Smooth muscle cell of the brain vasculature (primary cell): ENCODE measurements around the gene NKX6-1.

Experiments
- DNase-seq: peaks from one replicate; pipeline ENCODE4 v3.0.0-alpha.2; 2012; ENCODE audit warnings: low read depth, low spot score

The NKX6-1 gene

GRCh38 chr4:84479663-84480062, 19.4 kb downstream of the NKX6-1 start:
- DNase-seq = no peak

GRCh38 chr4:84477738-84478137, 21.4 kb downstream of the NKX6-1 start:
- DNase-seq = no peak

GRCh38 chr4:84474107-84474506, 25.0 kb downstream of the NKX6-1 start:
- DNase-seq = no peak

GRCh38 chr4:84472154-84472553, 26.9 kb downstream of the NKX6-1 start:
- no peak for DNase-seq

- no peak for DNase-seq
These were observed 28.8 kb downstream of the NKX6-1 start for GRCh38 chr4:84470204-84470785.

- no peak for DNase-seq
These were observed 31.5 kb downstream of the NKX6-1 start for GRCh38 chr4:84467601-84468000.

- DNase-seq = no peak
These were observed 39.3 kb downstream of the NKX6-1 start for GRCh38 chr4:84459783-84460182.

GRCh38 chr4:84456157-84456556, 42.9 kb downstream of the NKX6-1 start:
- no peak for DNase-seq

- DNase-seq = no peak
These were observed 43.4 kb downstream of the NKX6-1 start for GRCh38 chr4:84455697-84456096.

GRCh38 chr4:84451546-84451945, 47.5 kb downstream of the NKX6-1 start:
- DNase-seq = no peak

- no peak for DNase-seq
These were observed 55.6 kb downstream of the NKX6-1 start for GRCh38 chr4:84443523-84443922.

- no peak for DNase-seq
These were observed 56.3 kb downstream of the NKX6-1 start for GRCh38 chr4:84442778-84443177.
